Nephron progenitor cell (in vitro differentiated cells): ENCODE measurements around the gene PPIB.

ENCODE experiments used
- DNase-seq: peaks from one replicate; pipeline ENCODE4 v3.0.0; 2021
- H3K27ac Mint-ChIP-seq: 2 replicates; pipeline ENCODE4 v1.8.0; 2021; ENCODE audit warnings: mild to moderate bottlenecking, moderate library complexity, mixed read lengths
- H3K27me3 Mint-ChIP-seq: 2 replicates; pipeline ENCODE4 v1.8.0; 2021; ENCODE audit warnings: mild to moderate bottlenecking, low read depth, mixed read lengths; ENCODE audit not compliant: poor library complexity
- H3K36me3 Mint-ChIP-seq: 2 replicates; pipeline ENCODE4 v1.8.0; 2021; ENCODE audit warnings: low read depth, mixed read lengths
- H3K4me1 Mint-ChIP-seq: 2 replicates; pipeline ENCODE4 v1.8.0; 2021; ENCODE audit warnings: mixed read lengths
- H3K4me3 Mint-ChIP-seq: 2 replicates; pipeline ENCODE4 v1.8.0; 2021; ENCODE audit warnings: mild to moderate bottlenecking, moderate library complexity, mixed read lengths
- H3K9me3 Mint-ChIP-seq: 2 replicates; pipeline ENCODE4 v1.8.0; 2021; ENCODE audit warnings: mild to moderate bottlenecking, moderate library complexity, mixed read lengths
- CTCF ChIP-seq: fragments of 200-600 bp; sonication (generic); IDR thresholded peaks from 2 replicates; pipeline ENCODE4 v1.5.0; 2021; ENCODE audit warnings: antibody characterized with exemption

PPIB gene

GRCh38 chr15:64149893-64150578, 12.8 kb downstream of the PPIB start:
- peaks cover 15% of the 10 kb centered on the region for H3K4me1 Mint-ChIP-seq
- H3K27me3 Mint-ChIP-seq = peaks cover 43% of the 10 kb centered on the region
- DNase-seq = no peak
- peak overlapping the region; percentile 33 for H3K4me3 Mint-ChIP-seq
- no peak overlapping the region for H3K27ac Mint-ChIP-seq
- H3K9me3 Mint-ChIP-seq = no peaks in the 10 kb centered on the region
- H3K36me3 Mint-ChIP-seq = peaks cover 7% of the 10 kb centered on the region
- no peak for TF ChIP-seq CTCF

GRCh38 chr15:64149424-64149823, 13.4 kb downstream of the PPIB start:
- no peak for DNase-seq
- H3K9me3 Mint-ChIP-seq = no peaks in the 10 kb centered on the region
- peaks cover 7% of the 10 kb centered on the region for H3K36me3 Mint-ChIP-seq
- H3K4me3 Mint-ChIP-seq = peak overlapping the region; percentile 33
- peaks cover 15% of the 10 kb centered on the region for H3K4me1 Mint-ChIP-seq
- H3K27me3 Mint-ChIP-seq = peaks cover 43% of the 10 kb centered on the region
- no peak overlapping the region for H3K27ac Mint-ChIP-seq
- no peak for TF ChIP-seq CTCF

GRCh38 chr15:64148581-64148980, 14.2 kb downstream of the PPIB start:
- TF ChIP-seq CTCF = no peak
- Mint-ChIP-seq H3K36me3 (peaks cover 5% of the 10 kb centered on the region), H3K27me3 (peaks cover 42% of the 10 kb centered on the region), H3K9me3 (no peaks in the 10 kb centered on the region), H3K4me3 (no peak overlapping the region), H3K4me1 (peaks cover 13% of the 10 kb centered on the region), H3K27ac (no peak overlapping the region)
- DNase-seq = no peak

GRCh38 chr15:64148168-64148567, 14.7 kb downstream of the PPIB start:
- H3K36me3 Mint-ChIP-seq = peaks cover 5% of the 10 kb centered on the region
- no peaks in the 10 kb centered on the region for H3K9me3 Mint-ChIP-seq
- no peak overlapping the region for H3K27ac Mint-ChIP-seq
- H3K4me1 Mint-ChIP-seq = peaks cover 8% of the 10 kb centered on the region
- peaks cover 38% of the 10 kb centered on the region for H3K27me3 Mint-ChIP-seq
- TF ChIP-seq CTCF = no peak
- H3K4me3 Mint-ChIP-seq = no peak overlapping the region
- DNase-seq = no peak

GRCh38 chr15:64146885-64147681, 15.7 kb downstream of the PPIB start:
- no peak for DNase-seq

More at GRCh38 chr15:64146885-64147681, 15.7 kb downstream of the PPIB start:
- Mint-ChIP-seq H3K4me3 (no peak overlapping the region), H3K27me3 (peaks cover 28% of the 10 kb centered on the region), H3K36me3 (peaks cover 5% of the 10 kb centered on the region), H3K4me1 (peaks cover 5% of the 10 kb centered on the region), H3K27ac (no peak overlapping the region), H3K9me3 (no peaks in the 10 kb centered on the region)
- TF ChIP-seq CTCF = no peak
